Measurements from ENCODE around the gene MGLL.

Gene MGLL
- 1.1 to 1.6 reads per million in 2 experiments for total RNA-seq

GRCh38 chr3:127822041-127822681 is at the start of gene MGLL:
Gene MGLL (minus strand): TSS chr3:127822515. CDS start chr3:127822318, 197 bp downstream.
- DNase-seq (ENCODE audit: low read depth), result no peak

- DNase-seq (ENCODE audit: low read depth), result no peak
These were observed 47.8 kb upstream of the MGLL start for GRCh38 chr3:127870156-127870555.

GRCh38 chr3:127867986-127868385 is 45.7 kb upstream of the MGLL start:
- no peak for DNase-seq (ENCODE audit: low read depth)

- DNase-seq (ENCODE audit: low read depth), result no peak
These were observed 45.1 kb upstream of the MGLL start for GRCh38 chr3:127867412-127867811.

- no peak for DNase-seq (ENCODE audit: low read depth)
These were observed 43.6 kb upstream of the MGLL start for GRCh38 chr3:127865941-127866340.

GRCh38 chr3:127860211-127860696 is 37.9 kb upstream of the MGLL start:
- DNase-seq (ENCODE audit: low read depth), result no peak

- no peak for DNase-seq (ENCODE audit: low read depth)
These were observed 37.4 kb upstream of the MGLL start for GRCh38 chr3:127859730-127860129.

- no peak for DNase-seq (ENCODE audit: low read depth)
These were observed 36.6 kb upstream of the MGLL start for GRCh38 chr3:127858937-127859336.

- no peak for DNase-seq (ENCODE audit: low read depth)
These were observed 36.2 kb upstream of the MGLL start for GRCh38 chr3:127858521-127858920.

GRCh38 chr3:127857333-127857732 is 35.0 kb upstream of the MGLL start:
- no peak for DNase-seq (ENCODE audit: low read depth)

- no peak for DNase-seq (ENCODE audit: low read depth)
These were observed 34.5 kb upstream of the MGLL start for GRCh38 chr3:127856801-127857200.

- DNase-seq (ENCODE audit: low read depth), result no peak
These were observed 32.9 kb upstream of the MGLL start for GRCh38 chr3:127855246-127855645.

- no peak for DNase-seq (ENCODE audit: low read depth)
These were observed 31.4 kb upstream of the MGLL start for GRCh38 chr3:127853681-127854080.

GRCh38 chr3:127851899-127852298 is 29.6 kb upstream of the MGLL start:
- DNase-seq (ENCODE audit: low read depth), result no peak

GRCh38 chr3:127849368-127849767 is 27.1 kb upstream of the MGLL start:
- DNase-seq (ENCODE audit: low read depth), result no peak

GRCh38 chr3:127848131-127849129 is 26.1 kb upstream of the MGLL start:
- DNase-seq (ENCODE audit: low read depth), result no peak

GRCh38 chr3:127847236-127847720 is 25.0 kb upstream of the MGLL start:
- no peak for DNase-seq (ENCODE audit: low read depth)

GRCh38 chr3:127846576-127846975 is 24.3 kb upstream of the MGLL start:
- no peak for DNase-seq (ENCODE audit: low read depth)

GRCh38 chr3:127844326-127844942 is 22.1 kb upstream of the MGLL start:
- no peak for DNase-seq (ENCODE audit: low read depth)

- DNase-seq (ENCODE audit: low read depth), result no peak
These were observed 18.4 kb upstream of the MGLL start for GRCh38 chr3:127840671-127841070.

- DNase-seq (ENCODE audit: low read depth), result no peak
These were observed 16.8 kb upstream of the MGLL start for GRCh38 chr3:127839099-127839498.
